Coronary artery (tissue), 2 donors: ENCODE results near the gene CNTN1.

Source experiments
- DNase-seq: peaks from one replicate; pipeline ENCODE4 v3.0.0-alpha.2; 2017; ENCODE audit warnings: low spot score
- H3K27ac ChIP-seq, 2 donors: fragments of 200-600 bp; sonication (generic); one replicate each; pipeline ENCODE4 v1.5.1; 2016 to 2019
- H3K4me3 ChIP-seq: fragments of 200-600 bp; sonication (generic); 2 replicates; pipeline ENCODE4 v1.5.1; 2016; ENCODE audit warnings: mild to moderate bottlenecking, moderate library complexity
- CTCF ChIP-seq: fragments of 200-600 bp; sonication (generic); IDR thresholded peaks from one replicate; pipeline ENCODE4 v1.5.1; 2019; ENCODE audit warnings: antibody characterized with exemption

The CNTN1 gene

GRCh38 chr12:40947797-40948196 is 255.6 kb downstream of the CNTN1 start:
- DNase-seq, result no peak
- TF ChIP-seq CTCF, result no peak
- H3K27ac ChIP-seq, result no peak overlapping the region
- no peak overlapping the region for H3K4me3 ChIP-seq

GRCh38 chr12:40953076-40953475 is 260.8 kb downstream of the CNTN1 start:
- H3K27ac ChIP-seq, result no peak overlapping the region
- H3K4me3 ChIP-seq, result no peak overlapping the region
- no peak for DNase-seq
- no peak for TF ChIP-seq CTCF

- no peak for TF ChIP-seq CTCF
- Histone ChIP-seq H3K4me3 (no peak overlapping the region), H3K27ac (no peak overlapping the region)
- DNase-seq, result no peak
Observed at GRCh38 chr12:40957417-40957816, 265.2 kb downstream of the CNTN1 start.

GRCh38 chr12:40959041-40959440 is 266.8 kb downstream of the CNTN1 start:
- Histone ChIP-seq H3K27ac (no peak overlapping the region), H3K4me3 (no peak overlapping the region)
- no peak for TF ChIP-seq CTCF
- no peak for DNase-seq

GRCh38 chr12:40963751-40964150 is 271.5 kb downstream of the CNTN1 start:
- DNase-seq, result no peak
- no peak for TF ChIP-seq CTCF

GRCh38 chr12:40969796-40970195 is 277.6 kb downstream of the CNTN1 start:
- H3K4me3 ChIP-seq, result no peak overlapping the region
- DNase-seq, result no peak
- TF ChIP-seq CTCF, result no peak
- no peak overlapping the region for H3K27ac ChIP-seq

More at GRCh38 chr12:40963751-40964150, 271.5 kb downstream of the CNTN1 start:
- Histone ChIP-seq H3K4me3 (no peak overlapping the region), H3K27ac (no peak overlapping the region)

- H3K4me3 ChIP-seq, result no peak overlapping the region
- TF ChIP-seq CTCF, result no peak
- no peak for DNase-seq
- no peak overlapping the region for H3K27ac ChIP-seq
Observed at GRCh38 chr12:40970320-40970907, 278.2 kb downstream of the CNTN1 start.
